ENCODE measurements around the gene KRT36.

GRCh38 chr17:41494524-41494923 is 4.8 kb upstream of the KRT36 start:
- no peak for TF ChIP-seq BACH1 (IDR thresholded peaks at IDR 0.05; ENCODE audit: low read length)
- TF ChIP-seq EGR1 (IDR thresholded peaks at IDR 0.05; ENCODE audit: borderline replicate concordance, low read depth, low read length), result no peak
- TF ChIP-seq CTCF (IDR thresholded peaks at IDR 0.05; ENCODE audit: control extremely low read depth in 1 of 3, insufficient read depth in 1 of 3, low read depth in 1 of 3, low read length in 3 of 3), result no peak
- no peak for TF ChIP-seq KDM1A (IDR thresholded peaks at IDR 0.05; ENCODE audit: borderline replicate concordance, low read length)
- no peak for TF ChIP-seq POLR2AphosphoS5 (IDR thresholded peaks at IDR 0.05; ENCODE audit: low read depth, low read length)
- no peak for TF ChIP-seq EP300 (IDR thresholded peaks at IDR 0.05; ENCODE audit: borderline replicate concordance in 1 of 2, low read depth in 2 of 2, low read length in 2 of 2)
- no peak for TF ChIP-seq GABPA (IDR thresholded peaks at IDR 0.05; ENCODE audit: borderline replicate concordance, insufficient read depth, low read length)
- TF ChIP-seq POLR2A (IDR thresholded peaks at IDR 0.05; ENCODE audit: control extremely low read depth in 1 of 2, low read depth in 2 of 2, low read length in 2 of 2), result no peak
- TF ChIP-seq RXRA (IDR thresholded peaks at IDR 0.05; ENCODE audit: insufficient read depth, low read depth, low read length), result no peak
- no peak for TF ChIP-seq RNF2 (IDR thresholded peaks at IDR 0.05; ENCODE audit: borderline replicate concordance, low read depth, low read length, missing control alignments, poor library complexity, severe bottlenecking)
- no peak for TF ChIP-seq E2F6 (IDR thresholded peaks at IDR 0.05)
